ENCODE measurements around the gene CPED1. TPM values are rescaled to one million over a fixed set of nuclear protein-coding genes. Genes with fewer than 3 reads are reported as not detected.

CPED1 gene
- total RNA-seq, 3 donors from 2014 or later (not counting 1 experiment from before 2014, with no cell fraction given), result 0.50 to 1.3 (median 0.96) TPM

GRCh38 chr7:121266307-121266894 is 277.9 kb downstream of the CPED1 start:
- H3K27ac ChIP-seq (ENCODE audit: low read length), result no peak overlapping the region
- no peaks in the 10 kb centered on the region for H3K9me3 Mint-ChIP-seq
- H3K4me1 ChIP-seq (ENCODE audit: control insufficient read depth, insufficient read depth, low read length), result no peaks in the 10 kb centered on the region
- DNase-seq (no peak), ATAC-seq (no peak)
- no peak overlapping the region for H3K4me3 Mint-ChIP-seq
- no peaks in the 10 kb centered on the region for H3K4me1 Mint-ChIP-seq
- H3K36me3 ChIP-seq (ENCODE audit: control insufficient read depth, insufficient read depth, low read length), result no peaks in the 10 kb centered on the region
- no peak overlapping the region for H3K27ac Mint-ChIP-seq
- no peak for TF ChIP-seq CTCF (IDR thresholded peaks at IDR 0.05)
- WGBS (ENCODE audit: insufficient coverage), result 79% methylated on average over 3 of the region's 3 CpGs
- intact Hi-C loops (cut with micrococcal nuclease), result no loop called here
- H3K27me3 Mint-ChIP-seq (ENCODE audit: low read depth in 2 of 2), result peaks cover 0 to 6% of the 10 kb centered on the region in 2 donors
- H3K27me3 ChIP-seq (ENCODE audit: control insufficient read depth, insufficient read depth, low read length), result no peaks in the 10 kb centered on the region
- no peak overlapping the region for H3K4me3 ChIP-seq (ENCODE audit: low read length)
- H3K36me3 Mint-ChIP-seq, result no peaks in the 10 kb centered on the region
- H3K9me3 ChIP-seq (ENCODE audit: control insufficient read depth, insufficient read depth, low read length), result no peaks in the 10 kb centered on the region

GRCh38 chr7:121267612-121268011 is 279.1 kb downstream of the CPED1 start:
- DNase-seq (no peak), ATAC-seq (no peak)
- H3K27me3 ChIP-seq (ENCODE audit: control insufficient read depth, insufficient read depth, low read length), result no peaks in the 10 kb centered on the region
- intact Hi-C loops (cut with micrococcal nuclease), result no loop called here
- H3K4me3 ChIP-seq (ENCODE audit: low read length), result no peak overlapping the region
- no peak overlapping the region for H3K27ac ChIP-seq (ENCODE audit: low read length)
- H3K4me3 Mint-ChIP-seq, result no peak overlapping the region
- no peaks in the 10 kb centered on the region for H3K36me3 Mint-ChIP-seq
- peaks cover 0 to 6% of the 10 kb centered on the region in 2 donors for H3K27me3 Mint-ChIP-seq (ENCODE audit: low read depth in 2 of 2)
- no peaks in the 10 kb centered on the region for H3K9me3 ChIP-seq (ENCODE audit: control insufficient read depth, insufficient read depth, low read length)
- 87% methylated on average over 1 of the region's 1 CpG for WGBS (ENCODE audit: insufficient coverage)
- H3K9me3 Mint-ChIP-seq, result no peaks in the 10 kb centered on the region
- H3K4me1 ChIP-seq (ENCODE audit: control insufficient read depth, insufficient read depth, low read length), result no peaks in the 10 kb centered on the region
- H3K27ac Mint-ChIP-seq, result no peak overlapping the region
- no peaks in the 10 kb centered on the region for H3K4me1 Mint-ChIP-seq
- no peak for TF ChIP-seq CTCF (IDR thresholded peaks at IDR 0.05)
- H3K36me3 ChIP-seq (ENCODE audit: control insufficient read depth, insufficient read depth, low read length), result no peaks in the 10 kb centered on the region

DNA sequence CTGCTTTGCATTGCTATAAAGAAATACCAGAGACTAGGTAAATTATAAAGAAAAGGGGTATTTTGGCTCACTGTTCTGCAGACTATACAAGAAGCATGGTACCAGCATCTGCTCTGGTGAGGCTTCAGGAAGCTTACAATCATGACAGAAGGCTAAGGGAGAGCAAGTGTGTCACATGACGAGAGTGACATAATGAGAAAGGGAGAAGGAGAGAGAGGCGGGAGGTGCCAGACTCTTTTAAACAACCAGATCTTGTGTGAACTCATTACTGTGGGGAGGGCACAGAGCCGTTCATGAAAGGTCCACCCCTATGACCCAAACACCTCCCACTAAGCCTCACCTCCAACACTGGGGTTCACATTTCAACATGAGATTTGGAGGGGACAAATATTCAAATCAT is 281.3 kb downstream of the CPED1 start:
- no peaks in the 10 kb centered on the region for H3K4me1 ChIP-seq (ENCODE audit: control insufficient read depth, insufficient read depth, low read length)
- DNase-seq (no peak), ATAC-seq (no peak)
- H3K9me3 ChIP-seq (ENCODE audit: control insufficient read depth, insufficient read depth, low read length), result no peaks in the 10 kb centered on the region
- Mint-ChIP-seq H3K27ac (no peak overlapping the region), H3K4me3 (no peak overlapping the region), H3K27me3 (ENCODE audit: low read depth in 2 of 2) (peaks cover 0 to 6% of the 10 kb centered on the region in 2 donors), H3K4me1 (no peaks in the 10 kb centered on the region), H3K36me3 (no peaks in the 10 kb centered on the region), H3K9me3 (no peaks in the 10 kb centered on the region)
- no peak overlapping the region for H3K27ac ChIP-seq (ENCODE audit: low read length)
- no peak for TF ChIP-seq CTCF (IDR thresholded peaks at IDR 0.05)
- no peaks in the 10 kb centered on the region for H3K27me3 ChIP-seq (ENCODE audit: control insufficient read depth, insufficient read depth, low read length)
- no peaks in the 10 kb centered on the region for H3K36me3 ChIP-seq (ENCODE audit: control insufficient read depth, insufficient read depth, low read length)
- intact Hi-C loops (cut with micrococcal nuclease), result no loop called here
- H3K4me3 ChIP-seq (ENCODE audit: low read length), result no peak overlapping the region
- 62% methylated on average over 2 of the region's 3 CpGs for WGBS (ENCODE audit: insufficient coverage)

DNA sequence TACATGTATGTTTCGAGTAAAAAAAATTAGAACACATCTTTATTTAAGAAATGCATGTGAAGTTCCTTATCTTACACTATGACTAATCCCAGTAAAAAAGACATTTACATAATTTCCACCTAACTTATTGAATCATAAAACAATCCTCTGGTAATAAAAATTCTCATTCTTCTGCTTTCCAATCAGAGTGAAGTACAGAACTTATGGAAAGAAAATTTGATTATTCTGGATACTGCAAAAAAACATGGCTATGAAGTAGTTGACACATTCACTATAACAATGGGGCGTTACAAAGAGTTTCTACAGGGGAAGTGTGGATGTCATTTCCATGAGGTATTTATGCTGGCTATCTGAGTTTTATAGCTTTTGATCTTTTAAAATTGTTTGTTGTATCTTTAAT is 282.6 kb downstream of the CPED1 start:
- Histone ChIP-seq H3K4me3 (ENCODE audit: low read length) (no peak overlapping the region), H3K9me3 (ENCODE audit: control insufficient read depth, insufficient read depth, low read length) (no peaks in the 10 kb centered on the region), H3K36me3 (ENCODE audit: control insufficient read depth, insufficient read depth, low read length) (no peaks in the 10 kb centered on the region), H3K4me1 (ENCODE audit: control insufficient read depth, insufficient read depth, low read length) (no peaks in the 10 kb centered on the region), H3K27ac (ENCODE audit: low read length) (no peak overlapping the region), H3K27me3 (ENCODE audit: control insufficient read depth, insufficient read depth, low read length) (no peaks in the 10 kb centered on the region)
- WGBS (ENCODE audit: insufficient coverage), result 92% methylated on average over 1 of the region's 2 CpGs
- H3K4me3 Mint-ChIP-seq, result no peak overlapping the region
- peaks cover 0 to 4% of the 10 kb centered on the region in 2 donors for H3K27me3 Mint-ChIP-seq (ENCODE audit: low read depth in 2 of 2)
- no peak overlapping the region for H3K27ac Mint-ChIP-seq
- ATAC-seq (no peak), DNase-seq (no peak)
- H3K36me3 Mint-ChIP-seq, result no peaks in the 10 kb centered on the region
- intact Hi-C loops (cut with micrococcal nuclease), result no loop called here
- no peaks in the 10 kb centered on the region for H3K4me1 Mint-ChIP-seq
- no peak for TF ChIP-seq CTCF (IDR thresholded peaks at IDR 0.05)
- H3K9me3 Mint-ChIP-seq, result no peaks in the 10 kb centered on the region

Measured in natural killer cell (primary cell).